Upper lobe of left lung (tissue), 6 donors: ENCODE data around the gene BOC. TPM values are rescaled to one million over a fixed set of nuclear protein-coding genes. Genes with fewer than 3 reads are reported as not detected.
"Not testable (repeated sequence)": the region's sequence is repeated elsewhere in the genome, so short reads cannot be mapped to it uniquely, and the experiment has no call there.

Experiments used
- ATAC-seq, 2 donors: fragments of 200-7000 bp; cut with Tn5 transposase; one replicate each; pipeline ENCODE4 v1.9.1; 2022; ENCODE audit warnings: mild to moderate bottlenecking in 2 of 2, moderate library complexity in 2 of 2; ENCODE audit not compliant: low FRiP score in 2 of 2
- DNase-seq, 2 donors: peaks; one replicate each; pipeline ENCODE4 v3.0.0-alpha.2; 2019 to 2020
- H3K27ac ChIP-seq, 4 donors: fragments of 200-600 bp; sonication (generic); one replicate each; pipeline ENCODE4 v1.5.1; 2016 to 2019
- H3K27me3 ChIP-seq, 4 donors: fragments of 200-600 bp; sonication (generic); one replicate each; pipeline ENCODE4 v1.5.1; 2017 to 2019
- H3K36me3 ChIP-seq, 4 donors: fragments of 200-600 bp; sonication (generic); one replicate each; pipeline ENCODE4 v1.5.1; 2016 to 2019
- H3K4me1 ChIP-seq, 4 donors: fragments of 200-600 bp; sonication (generic); one replicate each; pipeline ENCODE4 v1.5.1; 2018 to 2019
- H3K4me3 ChIP-seq, 4 donors: fragments of 200-600 bp; sonication (generic); one replicate each; pipeline ENCODE4 v1.5.1; 2017 to 2019; ENCODE audit warnings: mild to moderate bottlenecking in 2 of 4, moderate library complexity in 1 of 4
- H3K9me3 ChIP-seq, 4 donors: fragments of 200-600 bp; sonication (generic); one replicate each; pipeline ENCODE4 v1.5.1; 2018 to 2019
- EP300 ChIP-seq, 4 donors: sonication (generic); formaldehyde crosslinking; IDR thresholded peaks; one replicate each; pipeline ENCODE4 v1.5.1; 2017; ENCODE audit warnings: antibody characterized with exemption in 4 of 4, control low read depth in 2 of 4
- POLR2A ChIP-seq, 4 donors: fragments of 450-650 bp; IDR thresholded peaks; one replicate each; pipeline ENCODE4 v1.5.1; 2016 to 2017; ENCODE audit warnings: antibody characterized with exemption in 4 of 4, mild to moderate bottlenecking in 2 of 4
- POLR2AphosphoS5 ChIP-seq, 2 donors: sonication (generic); formaldehyde crosslinking; IDR thresholded peaks; one replicate each; pipeline ENCODE4 v1.5.1; 2017; ENCODE audit warnings: antibody characterized with exemption in 2 of 2
- WGBS, 2 donors: methylation state at CpG; one replicate each; pipeline ENCODE4 v1.1.5; 2017 to 2018; 5-methylcytosine and 5-hydroxymethylcytosine counted together
- total RNA-seq, 6 donors: library from RNA; depleted of rRNA in 4 of 6; stranded (reverse); fragments of >200 nt in 4 of 6; gene quantifications; one replicate each; pipeline versions ENCODE4 v1.1.0 to v1.2.1, GENCODE V29; 2016 to 2021
- TF ChIP-seq, protein P1 (sequence below), 6 experiments: fragments of 450-650 bp in 4 of 6; fragments of 200-600 bp in 2 of 6; sonication (generic) in 2 of 6; IDR thresholded peaks; one replicate each; pipeline ENCODE4 v1.5.1; 2016 to 2019; ENCODE audit warnings: antibody characterized with exemption in 6 of 6
- donor health status: DM: no; HTN: no; CAD: no; lungs with moderate emphysema.
- donor health status: DM: no; HTN: yes; CAD: no; lungs with severe emphysema.

BOC gene
- total RNA-seq, 6 donors from 2014 or later, result 2.6 to 18.3 (median 4.5) TPM

- Histone ChIP-seq H3K4me3 (no peak overlapping the region), H3K9me3 (no peaks in the 10 kb centered on the region), H3K27ac (no peak overlapping the region), H3K4me1 (peaks cover 0 to 5% (median 1%) of the 10 kb centered on the region in 4 donors), H3K27me3 (no peaks in the 10 kb centered on the region), H3K36me3 (no peaks in the 10 kb centered on the region)
- DNase-seq (no peak), ATAC-seq (no peak)
- TF ChIP-seq POLR2AphosphoS5 (IDR thresholded peaks at IDR 0.05), result no peak
- TF ChIP-seq, protein P1, sequence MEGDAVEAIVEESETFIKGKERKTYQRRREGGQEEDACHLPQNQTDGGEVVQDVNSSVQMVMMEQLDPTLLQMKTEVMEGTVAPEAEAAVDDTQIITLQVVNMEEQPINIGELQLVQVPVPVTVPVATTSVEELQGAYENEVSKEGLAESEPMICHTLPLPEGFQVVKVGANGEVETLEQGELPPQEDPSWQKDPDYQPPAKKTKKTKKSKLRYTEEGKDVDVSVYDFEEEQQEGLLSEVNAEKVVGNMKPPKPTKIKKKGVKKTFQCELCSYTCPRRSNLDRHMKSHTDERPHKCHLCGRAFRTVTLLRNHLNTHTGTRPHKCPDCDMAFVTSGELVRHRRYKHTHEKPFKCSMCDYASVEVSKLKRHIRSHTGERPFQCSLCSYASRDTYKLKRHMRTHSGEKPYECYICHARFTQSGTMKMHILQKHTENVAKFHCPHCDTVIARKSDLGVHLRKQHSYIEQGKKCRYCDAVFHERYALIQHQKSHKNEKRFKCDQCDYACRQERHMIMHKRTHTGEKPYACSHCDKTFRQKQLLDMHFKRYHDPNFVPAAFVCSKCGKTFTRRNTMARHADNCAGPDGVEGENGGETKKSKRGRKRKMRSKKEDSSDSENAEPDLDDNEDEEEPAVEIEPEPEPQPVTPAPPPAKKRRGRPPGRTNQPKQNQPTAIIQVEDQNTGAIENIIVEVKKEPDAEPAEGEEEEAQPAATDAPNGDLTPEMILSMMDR (IDR thresholded peaks at IDR 0.05), result no peak
- no peak for TF ChIP-seq EP300 (IDR thresholded peaks at IDR 0.05)
- no peak for TF ChIP-seq POLR2A (IDR thresholded peaks at IDR 0.05)
- 93 to 98% methylated on average over 7 of the region's 7 CpGs for WGBS, 2 donors
Measured at GRCh38 chr3:113170771-113171170, 40.6 kb upstream of the BOC start.

GRCh38 chr3:113171675-113172300, 39.6 kb upstream of the BOC start:
- not testable (repeated sequence) for ATAC-seq, H3K9me3 ChIP-seq, H3K4me1 ChIP-seq, H3K36me3 ChIP-seq, DNase-seq, H3K27me3 ChIP-seq, H3K27ac ChIP-seq, H3K4me3 ChIP-seq
- WGBS, 2 donors, result 75 to 79% methylated on average over 5 of the region's 5 CpGs

DNA sequence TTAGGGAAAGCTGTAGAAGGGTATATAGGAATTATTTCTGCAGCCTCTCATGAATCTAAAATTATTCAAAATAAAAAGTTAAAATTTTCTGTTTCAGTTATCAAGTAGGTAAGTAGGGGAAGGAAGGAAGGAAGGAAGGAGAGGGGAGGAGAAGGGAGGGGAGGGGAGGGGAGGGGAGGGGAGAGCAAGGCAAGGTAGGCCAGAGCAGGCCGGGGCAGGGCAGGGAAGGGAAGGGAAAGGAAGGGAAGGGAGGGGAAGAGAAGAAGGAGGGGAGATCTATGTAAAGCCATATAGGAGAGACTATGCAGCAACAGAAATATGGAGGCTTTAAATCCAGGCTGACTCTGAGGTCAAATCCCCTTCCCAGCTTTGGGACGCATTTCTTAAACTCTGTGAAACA, 38.3 kb upstream of the BOC start:
- 92 to 97% methylated on average over 1 to 2 of the region's 2 CpGs for WGBS, 2 donors
- no peak for DNase-seq
- no peak overlapping the region for H3K27ac ChIP-seq
- H3K4me3 ChIP-seq, result no peak overlapping the region
- H3K27me3 ChIP-seq, result no peaks in the 10 kb centered on the region
- no peak for ATAC-seq
- peaks cover 0 to 2% (median 0%) of the 10 kb centered on the region in 4 donors for H3K4me1 ChIP-seq
- TF ChIP-seq, protein P1 (IDR thresholded peaks at IDR 0.05), result no peak
- no peaks in the 10 kb centered on the region for H3K36me3 ChIP-seq
- no peaks in the 10 kb centered on the region for H3K9me3 ChIP-seq

GRCh38 chr3:113174304-113174703, 37.1 kb upstream of the BOC start:
- peaks cover 0 to 2% (median 0%) of the 10 kb centered on the region in 4 donors for H3K4me1 ChIP-seq
- 70 to 86% methylated on average over 1 of the region's 1 CpG for WGBS, 2 donors
- ATAC-seq, result no peak
- no peak for DNase-seq
- no peaks in the 10 kb centered on the region for H3K9me3 ChIP-seq
- no peak overlapping the region for H3K27ac ChIP-seq
- no peak for TF ChIP-seq EP300 (IDR thresholded peaks at IDR 0.05)
- TF ChIP-seq, protein P1 (IDR thresholded peaks at IDR 0.05), result no peak
- no peak for TF ChIP-seq POLR2A (IDR thresholded peaks at IDR 0.05)
- H3K36me3 ChIP-seq, result no peaks in the 10 kb centered on the region
- no peaks in the 10 kb centered on the region for H3K27me3 ChIP-seq
- no peak overlapping the region for H3K4me3 ChIP-seq

DNA sequence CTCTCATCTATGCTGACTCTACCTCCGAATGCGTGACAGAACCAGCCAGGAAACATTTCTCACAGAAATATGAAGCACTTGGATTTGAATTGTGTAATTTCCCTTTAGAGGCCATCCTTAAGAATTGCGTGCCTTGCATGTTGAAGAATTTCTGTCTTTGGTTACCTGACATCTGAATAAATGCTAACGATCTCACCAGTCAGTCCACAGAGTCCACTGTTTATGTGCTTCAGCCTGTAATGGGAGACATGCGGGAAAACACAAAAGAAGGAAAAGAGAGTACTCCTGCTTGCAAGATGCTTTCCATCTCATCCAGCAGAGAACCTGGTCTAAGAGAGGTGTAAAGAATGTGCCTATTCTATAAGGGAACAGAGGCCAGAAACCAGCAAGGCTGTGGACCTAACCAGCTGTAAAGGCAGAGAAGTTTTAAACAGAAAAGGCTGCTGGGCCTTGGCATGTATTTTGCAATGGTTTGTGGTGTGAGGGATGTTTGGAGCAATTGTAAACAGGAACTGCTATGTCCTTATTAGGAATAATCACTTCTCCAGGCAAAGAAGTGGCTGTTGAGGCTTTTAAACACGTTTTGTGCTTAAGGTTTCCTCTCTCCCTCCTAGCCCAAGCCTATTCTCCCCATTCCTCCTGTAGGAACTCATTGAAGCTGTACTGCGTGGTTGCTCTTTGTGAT, 36.4 kb upstream of the BOC start:
- no peak for ATAC-seq
- 48 to 52% methylated on average over 7 of the region's 7 CpGs for WGBS, 2 donors

More for the DNA sequence above, 36.4 kb upstream of the BOC start:
- no peaks in the 10 kb centered on the region for H3K9me3 ChIP-seq
- H3K27me3 ChIP-seq, result no peaks in the 10 kb centered on the region
- H3K27ac ChIP-seq, result no peak overlapping the region
- H3K36me3 ChIP-seq, result no peaks in the 10 kb centered on the region
- H3K4me1 ChIP-seq, result peaks cover 0 to 2% (median 0%) of the 10 kb centered on the region in 4 donors
- no peak for DNase-seq
- TF ChIP-seq EP300 (IDR thresholded peaks at IDR 0.05), result no peak
- TF ChIP-seq, protein P1 (IDR thresholded peaks at IDR 0.05), result no peak
- TF ChIP-seq POLR2A (IDR thresholded peaks at IDR 0.05), result no peak
- H3K4me3 ChIP-seq, result no peak overlapping the region
